Measurements from ENCODE around the gene TNFSF15. TPM values are rescaled to one million over a fixed set of nuclear protein-coding genes. Genes with fewer than 3 reads are reported as not detected.

Gene TNFSF15
- total RNA-seq, 6 experiments from 2014 or later, result 0.02 to 0.21 (median 0.05) TPM; not detected in 1

DNA sequence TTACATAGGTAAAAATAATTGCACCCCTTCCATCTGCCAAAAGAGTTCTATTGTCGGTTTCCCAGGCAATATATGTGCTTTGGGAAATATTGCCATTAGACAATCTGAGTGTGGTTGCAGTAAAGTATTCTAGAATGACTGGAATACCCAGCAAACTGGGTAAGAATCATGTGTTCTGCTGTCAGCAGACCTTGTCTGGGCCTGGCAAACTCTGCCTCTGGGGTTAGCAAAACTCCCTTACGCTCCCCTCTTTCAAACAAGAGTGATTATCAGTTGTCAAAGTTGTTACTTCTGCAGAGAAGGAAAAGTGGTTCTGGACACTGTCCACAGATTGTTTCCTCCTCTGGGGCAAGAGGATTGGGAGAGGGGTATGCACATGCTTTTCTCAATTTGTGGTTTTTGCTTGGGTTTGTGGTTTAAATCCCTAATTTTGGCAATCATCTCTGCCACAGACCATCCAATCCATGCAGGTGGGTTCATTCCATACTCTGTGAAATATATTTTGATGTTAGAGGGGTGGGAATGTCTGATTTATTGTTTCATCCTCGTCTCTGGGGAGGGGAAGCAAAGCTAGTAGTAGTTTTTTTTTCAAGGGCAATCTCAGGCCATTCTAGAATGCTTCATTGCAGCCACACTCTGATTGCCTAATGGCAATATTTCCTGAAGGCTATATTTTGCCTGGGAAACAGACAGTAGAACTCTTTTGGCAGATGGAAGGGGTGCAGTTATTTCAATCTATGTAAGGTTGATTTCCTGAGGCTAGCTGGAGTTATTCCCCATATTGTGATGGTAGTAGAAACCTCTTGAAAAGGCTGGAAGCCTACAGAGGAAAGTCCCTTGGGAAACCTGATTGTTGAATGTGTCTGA is 24.0 kb upstream of the TNFSF15 start:
- peaks cover 24% of the 10 kb centered on the region for H3K27me3 Mint-ChIP-seq (ENCODE audit: insufficient read depth)
- no peak for DNase-seq
- H3K27ac Mint-ChIP-seq, result no peak overlapping the region
- no peak overlapping the region for H3K4me3 Mint-ChIP-seq
- no peaks in the 10 kb centered on the region; the same call in 1 of the 2 replicates for H3K36me3 Mint-ChIP-seq (ENCODE audit: low read depth)
- no peaks in the 10 kb centered on the region for H3K9me3 Mint-ChIP-seq
- H3K4me1 Mint-ChIP-seq (ENCODE audit: low read depth), result no peaks in the 10 kb centered on the region
- TF ChIP-seq, protein P1, sequence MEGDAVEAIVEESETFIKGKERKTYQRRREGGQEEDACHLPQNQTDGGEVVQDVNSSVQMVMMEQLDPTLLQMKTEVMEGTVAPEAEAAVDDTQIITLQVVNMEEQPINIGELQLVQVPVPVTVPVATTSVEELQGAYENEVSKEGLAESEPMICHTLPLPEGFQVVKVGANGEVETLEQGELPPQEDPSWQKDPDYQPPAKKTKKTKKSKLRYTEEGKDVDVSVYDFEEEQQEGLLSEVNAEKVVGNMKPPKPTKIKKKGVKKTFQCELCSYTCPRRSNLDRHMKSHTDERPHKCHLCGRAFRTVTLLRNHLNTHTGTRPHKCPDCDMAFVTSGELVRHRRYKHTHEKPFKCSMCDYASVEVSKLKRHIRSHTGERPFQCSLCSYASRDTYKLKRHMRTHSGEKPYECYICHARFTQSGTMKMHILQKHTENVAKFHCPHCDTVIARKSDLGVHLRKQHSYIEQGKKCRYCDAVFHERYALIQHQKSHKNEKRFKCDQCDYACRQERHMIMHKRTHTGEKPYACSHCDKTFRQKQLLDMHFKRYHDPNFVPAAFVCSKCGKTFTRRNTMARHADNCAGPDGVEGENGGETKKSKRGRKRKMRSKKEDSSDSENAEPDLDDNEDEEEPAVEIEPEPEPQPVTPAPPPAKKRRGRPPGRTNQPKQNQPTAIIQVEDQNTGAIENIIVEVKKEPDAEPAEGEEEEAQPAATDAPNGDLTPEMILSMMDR (IDR thresholded peaks at IDR 0.05), result no peak

DNA sequence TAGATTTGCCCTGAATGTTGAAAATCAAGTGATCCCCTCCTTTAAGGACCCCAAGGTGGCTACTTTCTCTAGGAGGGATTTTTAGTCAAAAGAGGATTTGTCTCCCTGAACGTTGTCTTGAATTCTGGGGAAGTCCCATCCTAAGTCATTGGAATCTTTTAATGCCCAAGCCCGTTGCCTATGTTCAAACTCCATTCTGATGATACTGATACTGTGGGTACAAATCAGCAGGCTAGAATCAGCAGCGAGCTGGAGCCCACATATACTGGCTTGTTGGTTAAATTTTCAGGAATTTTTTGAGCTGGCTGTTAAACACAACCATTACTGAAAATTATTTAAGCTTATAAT is 22.4 kb upstream of the TNFSF15 start:
- no peak for DNase-seq
- H3K4me3 Mint-ChIP-seq, result no peak overlapping the region
- peaks cover 22% of the 10 kb centered on the region for H3K27me3 Mint-ChIP-seq (ENCODE audit: insufficient read depth)
- no peak overlapping the region for H3K27ac Mint-ChIP-seq
- H3K4me1 Mint-ChIP-seq (ENCODE audit: low read depth), result peaks cover 8% of the 10 kb centered on the region
- H3K36me3 Mint-ChIP-seq (ENCODE audit: low read depth), result no peaks in the 10 kb centered on the region; the same call in 1 of the 2 replicates
- TF ChIP-seq, protein P1 (IDR thresholded peaks at IDR 0.05), result no peak
- H3K9me3 Mint-ChIP-seq, result no peaks in the 10 kb centered on the region

DNA sequence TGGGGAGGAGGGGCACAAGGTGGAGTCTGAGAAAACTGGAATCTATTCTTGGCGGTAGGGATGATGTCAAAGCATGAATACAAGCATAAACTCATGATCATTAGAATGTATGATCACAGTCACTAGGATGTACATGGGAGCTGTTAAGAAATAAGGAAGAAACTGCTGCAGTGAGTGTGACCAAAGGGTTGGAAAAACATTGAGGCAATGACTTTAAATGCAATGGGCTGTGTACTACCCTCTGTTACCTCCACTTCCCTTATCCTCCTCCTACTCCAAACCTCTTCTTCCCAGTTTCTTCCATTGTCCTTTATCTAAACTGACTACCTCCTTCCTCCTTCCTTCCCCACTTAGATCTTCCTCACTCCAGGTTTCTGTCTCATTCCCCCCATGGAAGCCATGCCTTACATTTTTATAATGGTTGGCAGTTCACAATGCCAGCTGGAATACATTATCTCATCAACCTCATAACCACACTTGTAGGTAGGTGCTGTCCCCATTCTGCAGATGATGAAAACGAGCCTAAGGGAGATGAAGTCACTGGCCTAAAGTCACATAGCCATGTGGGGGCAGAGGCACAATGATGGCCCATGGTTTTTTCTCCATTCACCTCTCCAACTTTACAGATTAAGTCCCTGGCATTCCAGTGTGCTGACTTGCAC is 21.9 kb upstream of the TNFSF15 start:
- Mint-ChIP-seq H3K9me3 (no peaks in the 10 kb centered on the region), H3K27ac (no peak overlapping the region), H3K4me1 (ENCODE audit: low read depth) (peaks cover 8% of the 10 kb centered on the region), H3K36me3 (ENCODE audit: low read depth) (no peaks in the 10 kb centered on the region; the same call in 1 of the 2 replicates), H3K4me3 (no peak overlapping the region), H3K27me3 (ENCODE audit: insufficient read depth) (peaks cover 22% of the 10 kb centered on the region)
- DNase-seq, result no peak
- TF ChIP-seq, protein P1 (IDR thresholded peaks at IDR 0.05), result no peak

DNA sequence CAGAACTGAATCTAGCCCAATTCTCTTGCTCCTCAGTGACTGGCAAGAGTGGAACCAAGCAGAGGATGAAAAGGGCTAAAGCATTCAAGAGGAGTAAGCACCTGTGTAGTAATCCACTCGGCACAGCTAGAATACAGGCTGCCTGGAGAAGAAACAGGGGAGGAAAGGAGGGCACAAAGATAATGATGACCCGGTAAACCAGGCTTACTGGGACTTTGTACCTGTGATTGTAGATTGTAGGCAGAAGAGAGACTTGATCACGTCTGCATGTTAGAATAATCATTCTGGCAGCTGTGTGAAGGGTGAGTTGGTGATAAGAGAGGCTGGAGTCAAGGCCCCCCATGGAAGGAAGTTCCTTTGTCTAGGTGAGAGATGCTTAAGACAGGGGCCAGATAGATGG is 20.6 kb upstream of the TNFSF15 start:
- Mint-ChIP-seq H3K27me3 (ENCODE audit: insufficient read depth) (peaks cover 22% of the 10 kb centered on the region), H3K9me3 (no peaks in the 10 kb centered on the region), H3K27ac (no peak overlapping the region), H3K36me3 (ENCODE audit: low read depth) (no peaks in the 10 kb centered on the region; the same call in 1 of the 2 replicates), H3K4me1 (ENCODE audit: low read depth) (peaks cover 8% of the 10 kb centered on the region), H3K4me3 (no peak overlapping the region)
- no peak for DNase-seq
- TF ChIP-seq, protein P1 (IDR thresholded peaks at IDR 0.05), result no peak

DNA sequence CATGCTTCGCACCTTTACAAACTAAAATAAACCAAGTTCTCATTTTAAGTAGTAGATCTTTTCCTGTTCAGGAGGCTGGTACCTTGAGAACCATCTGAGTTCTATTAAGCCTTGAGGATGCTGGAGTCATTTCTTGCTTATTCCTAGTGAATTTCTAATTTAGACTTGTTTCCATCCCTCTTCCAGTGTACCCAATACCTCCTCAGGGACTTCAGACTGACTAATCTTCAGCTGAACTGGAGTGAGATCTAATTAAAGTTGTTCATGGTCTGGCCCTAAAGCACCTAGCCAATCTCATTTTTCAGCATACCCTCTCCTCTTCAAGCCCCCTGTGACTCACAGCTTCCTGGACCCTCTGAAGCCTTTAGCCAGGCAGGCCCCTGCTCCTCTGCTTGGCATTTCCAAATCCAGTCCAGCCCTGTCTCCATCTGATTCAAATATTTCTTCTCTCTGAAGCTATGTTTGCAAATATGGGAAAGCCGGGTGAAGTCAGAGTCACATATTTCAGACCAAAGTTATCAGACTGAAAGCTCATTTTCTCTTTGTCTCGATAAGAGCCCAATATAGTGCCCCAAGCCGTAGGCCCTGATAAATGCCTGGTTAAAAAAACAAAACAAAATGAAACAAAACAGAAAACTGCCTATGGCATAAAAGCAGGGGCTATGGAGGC is 19.4 kb upstream of the TNFSF15 start:
- peaks cover 8% of the 10 kb centered on the region for H3K4me1 Mint-ChIP-seq (ENCODE audit: low read depth)
- no peak overlapping the region for H3K27ac Mint-ChIP-seq
- no peaks in the 10 kb centered on the region; the same call in 1 of the 2 replicates for H3K36me3 Mint-ChIP-seq (ENCODE audit: low read depth)
- no peak for DNase-seq
- peaks cover 19% of the 10 kb centered on the region for H3K27me3 Mint-ChIP-seq (ENCODE audit: insufficient read depth)
- TF ChIP-seq, protein P1 (IDR thresholded peaks at IDR 0.05), result no peak
- no peaks in the 10 kb centered on the region for H3K9me3 Mint-ChIP-seq
- no peak overlapping the region for H3K4me3 Mint-ChIP-seq
